K562 (cell line): ENCODE measurements around the gene ARMH3. TPM values are rescaled to one million over a fixed set of nuclear protein-coding genes. Genes with fewer than 3 reads are reported as not detected.

Experiments used
- ARID2 ChIP-seq: fragments of 450-650 bp; IDR thresholded peaks from 2 replicates; pipeline ENCODE4 v1.6.1; 2017; ENCODE audit warnings: antibody characterized with exemption, mild to moderate bottlenecking
- MYC ChIP-seq, 2 experiments: fragments of 250-450 bp in 1 of 2; sonication (Bioruptor Pico) in 1 of 2; IDR thresholded peaks; 2 replicates each; pipeline versions ENCODE4 v1.5.1 to v1.6.1; 2012 to 2021; ENCODE audit warnings: low read depth in 2 of 2, borderline replicate concordance in 1 of 2, improper control_type of control experiment in 1 of 2, low read length in 1 of 2, mild to moderate bottlenecking in 1 of 2, moderate library complexity in 1 of 2
- PRDM10 ChIP-seq: fragments of 450-650 bp; IDR thresholded peaks from 2 replicates; pipeline ENCODE4 v1.6.1; 2018; ENCODE audit not compliant: partially characterized antibody
- SRSF7 ChIP-seq: fragments of 200-400 bp; formaldehyde crosslinking; optimal IDR thresholded peaks from 2 replicates; pipeline ENCODE3; 2017; ENCODE audit warnings: mild to moderate bottlenecking, low read depth, low read length
- ZNF124 ChIP-seq: sonication (generic); formaldehyde crosslinking; IDR thresholded peaks from 2 replicates; pipeline ENCODE4 v1.8.1; 2022; ENCODE audit warnings: missing genetic modification reagents
- ZNF592 ChIP-seq: fragments of 450-650 bp; IDR thresholded peaks from 2 replicates; pipeline ENCODE4 v1.6.1; 2017; ENCODE audit warnings: antibody characterized with exemption, mild to moderate bottlenecking
- ZNF696 ChIP-seq: fragments of 250-450 bp; sonication (Bioruptor Pico); conservative IDR thresholded peaks from 2 replicates; pipeline ENCODE4 v1.4.0; 2020; ENCODE audit warnings: mild to moderate bottlenecking, moderate library complexity
- polyA plus RNA-seq, 8 experiments: library from polyadenylated mRNA; depleted of rRNA in 4 of 8; stranded (reverse) in 5 of 8; unstranded in 3 of 8; fragments of >200 nt; fragmentation: Nextera tagmentation in 2 of 8; fragmentation: Illumina TruSeq in 1 of 8; extraction: Ambion mirVana in 2 of 8; extraction: Trizol in 1 of 8; gene quantifications; 2 replicates each; pipeline versions ENCODE4 v1.2.1 to v1.2.3, GENCODE V29; 2011 to 2014; ENCODE audit warnings: inconsistent platforms in 1 of 8, missing spikeins in 1 of 8
- total RNA-seq, 7 experiments: library from RNA; depleted of rRNA in 6 of 7; stranded (reverse); fragments of >200 nt in 6 of 7; fragmentation: Illumina TruSeq in 2 of 7; extraction: Trizol in 2 of 7; gene quantifications; 2 replicates each; pipeline versions ENCODE4 v1.2.1 to v1.2.3, GENCODE V29; 2011 to 2021; ENCODE audit warnings: low replicate concordance in 1 of 7
- TF ChIP-seq, protein P1 (sequence below), 2 experiments: fragments of 450-650 bp in 1 of 2; sonication (generic) in 1 of 2; formaldehyde crosslinking in 1 of 2; IDR thresholded peaks; 2 replicates each; pipeline versions ENCODE4 v1.7.1 to v1.9.0; 2016 to 2022; ENCODE audit warnings: inconsistent platforms in 1 of 2, mild to moderate bottlenecking in 1 of 2, missing genetic modification reagents in 1 of 2

ARMH3 gene
- total and polyA plus RNA-seq, 9 of the 15 experiments (the other 6 are each of a cell fraction or from before 2014, with no cell fraction given) = 0.29 to 0.73 TPM; not detected in 7

DNA sequence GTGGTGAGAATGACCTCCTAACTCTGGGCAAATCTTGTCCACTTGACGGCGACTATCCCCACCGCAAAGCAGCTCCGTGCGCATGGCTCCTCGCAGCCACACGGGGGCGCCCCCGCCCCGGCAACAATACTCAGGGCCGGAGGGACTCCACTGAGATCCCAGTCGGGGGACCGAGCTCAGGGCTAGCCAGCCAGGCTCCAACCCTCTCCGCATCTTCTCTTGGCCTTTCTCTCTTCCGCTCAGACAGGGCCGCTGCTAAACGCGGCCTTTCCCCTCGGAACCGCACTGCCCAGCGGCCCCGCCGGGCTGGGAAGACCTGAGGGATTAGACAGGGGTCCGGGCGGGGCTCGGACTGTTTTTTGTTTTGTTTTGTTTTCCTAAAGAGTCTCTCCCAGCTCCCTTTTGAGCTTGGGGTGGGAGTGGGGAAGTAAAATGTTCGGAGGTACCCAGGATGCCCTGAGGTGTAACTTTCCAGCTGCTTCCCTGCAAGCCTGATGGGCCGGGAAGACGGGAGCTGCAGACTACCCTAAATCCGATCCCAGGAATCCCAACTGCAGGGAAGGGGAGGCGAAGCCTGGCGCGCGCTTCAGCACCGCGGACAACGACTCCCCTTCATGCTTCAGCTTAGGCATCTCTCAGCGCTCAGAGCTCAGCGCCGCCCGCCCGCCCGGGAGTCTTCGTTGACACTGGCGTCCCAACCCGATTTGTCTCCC lies 215.1 kb downstream of the ARMH3 start (continued):
- TF ChIP-seq, protein P1, sequence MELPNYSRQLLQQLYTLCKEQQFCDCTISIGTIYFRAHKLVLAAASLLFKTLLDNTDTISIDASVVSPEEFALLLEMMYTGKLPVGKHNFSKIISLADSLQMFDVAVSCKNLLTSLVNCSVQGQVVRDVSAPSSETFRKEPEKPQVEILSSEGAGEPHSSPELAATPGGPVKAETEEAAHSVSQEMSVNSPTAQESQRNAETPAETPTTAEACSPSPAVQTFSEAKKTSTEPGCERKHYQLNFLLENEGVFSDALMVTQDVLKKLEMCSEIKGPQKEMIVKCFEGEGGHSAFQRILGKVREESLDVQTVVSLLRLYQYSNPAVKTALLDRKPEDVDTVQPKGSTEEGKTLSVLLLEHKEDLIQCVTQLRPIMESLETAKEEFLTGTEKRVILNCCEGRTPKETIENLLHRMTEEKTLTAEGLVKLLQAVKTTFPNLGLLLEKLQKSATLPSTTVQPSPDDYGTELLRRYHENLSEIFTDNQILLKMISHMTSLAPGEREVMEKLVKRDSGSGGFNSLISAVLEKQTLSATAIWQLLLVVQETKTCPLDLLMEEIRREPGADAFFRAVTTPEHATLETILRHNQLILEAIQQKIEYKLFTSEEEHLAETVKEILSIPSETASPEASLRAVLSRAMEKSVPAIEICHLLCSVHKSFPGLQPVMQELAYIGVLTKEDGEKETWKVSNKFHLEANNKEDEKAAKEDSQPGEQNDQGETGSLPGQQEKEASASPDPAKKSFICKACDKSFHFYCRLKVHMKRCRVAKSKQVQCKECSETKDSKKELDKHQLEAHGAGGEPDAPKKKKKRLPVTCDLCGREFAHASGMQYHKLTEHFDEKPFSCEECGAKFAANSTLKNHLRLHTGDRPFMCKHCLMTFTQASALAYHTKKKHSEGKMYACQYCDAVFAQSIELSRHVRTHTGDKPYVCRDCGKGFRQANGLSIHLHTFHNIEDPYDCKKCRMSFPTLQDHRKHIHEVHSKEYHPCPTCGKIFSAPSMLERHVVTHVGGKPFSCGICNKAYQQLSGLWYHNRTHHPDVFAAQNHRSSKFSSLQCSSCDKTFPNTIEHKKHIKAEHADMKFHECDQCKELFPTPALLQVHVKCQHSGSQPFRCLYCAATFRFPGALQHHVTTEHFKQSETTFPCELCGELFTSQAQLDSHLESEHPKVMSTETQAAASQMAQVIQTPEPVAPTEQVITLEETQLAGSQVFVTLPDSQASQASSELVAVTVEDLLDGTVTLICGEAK (IDR thresholded peaks at IDR 0.05) = no peak
- TF ChIP-seq, protein P1 (CRISPR knock-in tag; IDR thresholded peaks at IDR 0.05) = no peak
- TF ChIP-seq ZNF696 (CRISPR knock-in tag) (no peak), MYC (IDR thresholded peaks at IDR 0.05; ENCODE audit: low read depth, low read length) (peak; percentile 39; the same call in 1 of the 2 replicates), MYC (CRISPR knock-in tag; IDR thresholded peaks at IDR 0.05; ENCODE audit: borderline replicate concordance, low read depth) (no peak), SRSF7 (no peak), ZNF592 (no peak), PRDM10 (no peak), ZNF124 (CRISPR knock-in tag) (no peak), ARID2 (peak; percentile 83; the same call in 1 of the 2 replicates)
